NCI-H82 (cell line): ENCODE data around the gene SEH1L.
A peak's percentile ranks its signal among the peaks of the same experiment; 100 is the strongest.
"Not testable (repeated sequence)": the region's sequence is repeated elsewhere in the genome, so short reads cannot be mapped to it uniquely, and the experiment has no call there.

ENCODE experiments used
- DNase-seq: peaks from one replicate; lab custom pipeline; 2025; lab: John Stamatoyannopoulos, UW

The SEH1L gene

DNA sequence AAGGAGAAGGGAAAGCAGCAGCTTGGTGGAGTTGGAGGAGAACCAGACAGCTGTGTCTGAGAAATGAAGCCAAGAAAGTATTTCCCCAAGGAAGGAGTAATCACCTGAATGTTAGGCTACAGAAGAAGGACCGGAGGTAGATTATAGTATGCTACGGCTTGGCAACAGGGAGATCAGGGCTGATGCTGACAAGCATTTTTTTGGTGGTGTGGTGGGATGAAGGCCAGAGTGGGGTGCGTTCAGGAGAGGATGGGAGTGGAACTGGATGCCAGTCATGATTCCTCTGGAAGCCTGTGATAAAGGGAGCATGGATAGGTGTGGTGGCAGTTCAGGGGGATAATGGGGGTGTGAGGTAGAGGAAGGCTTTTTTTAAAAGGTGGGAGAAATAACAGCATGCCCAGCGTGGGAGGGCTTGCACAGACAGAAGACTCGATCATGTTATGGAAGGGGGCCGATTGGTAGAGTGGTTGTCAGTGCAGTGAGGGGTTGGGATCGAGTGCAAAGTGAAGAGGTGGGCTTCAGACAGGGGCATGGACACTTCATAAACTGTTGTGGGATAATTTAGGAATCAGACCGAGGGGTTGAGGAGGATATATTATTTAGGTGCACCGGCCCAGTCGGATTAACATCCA lies 49.0 kb downstream of the SEH1L start:
- no peak for DNase-seq

GRCh38 chr18:12997330-12997729 lies 49.5 kb downstream of the SEH1L start:
- DNase-seq = not testable (repeated sequence)

DNA sequence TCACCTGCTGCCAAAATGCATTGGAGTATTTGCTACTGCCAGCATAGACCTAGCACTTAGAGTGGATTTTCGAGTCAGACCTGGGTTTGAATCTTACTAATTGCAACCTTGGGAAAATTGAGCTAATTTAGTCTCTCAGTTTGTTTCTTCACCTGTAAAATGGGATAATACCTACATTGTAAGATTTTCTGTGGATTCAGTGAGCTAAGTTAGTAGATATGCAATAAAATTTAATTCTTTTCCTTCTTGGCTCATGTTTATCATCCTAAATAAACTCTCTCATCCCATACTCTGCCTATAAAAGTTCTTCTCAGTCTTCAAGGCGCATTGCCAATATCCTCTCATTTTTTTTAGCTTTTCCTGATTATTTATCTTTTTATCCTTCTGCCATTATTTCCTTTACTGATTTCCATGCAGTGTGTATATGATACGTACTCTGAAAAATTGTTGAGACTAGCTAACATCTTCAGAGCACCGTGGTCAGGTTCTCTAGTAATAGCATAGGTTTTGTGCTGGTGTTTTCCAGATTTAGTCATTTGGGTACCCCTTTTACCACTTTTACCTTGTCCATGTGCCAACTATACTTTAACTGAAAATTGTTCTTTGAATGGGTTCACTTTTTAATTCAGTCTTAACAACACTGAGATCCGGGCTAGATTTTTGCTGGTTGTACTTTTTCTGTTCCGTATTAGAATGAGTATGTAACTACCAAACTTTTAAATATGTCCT lies 50.7 kb downstream of the SEH1L start:
- no peak for DNase-seq

- peak; percentile 75 for DNase-seq
Observed at GRCh38 chr18:13003466-13003896, 55.7 kb downstream of the SEH1L start.

DNA sequence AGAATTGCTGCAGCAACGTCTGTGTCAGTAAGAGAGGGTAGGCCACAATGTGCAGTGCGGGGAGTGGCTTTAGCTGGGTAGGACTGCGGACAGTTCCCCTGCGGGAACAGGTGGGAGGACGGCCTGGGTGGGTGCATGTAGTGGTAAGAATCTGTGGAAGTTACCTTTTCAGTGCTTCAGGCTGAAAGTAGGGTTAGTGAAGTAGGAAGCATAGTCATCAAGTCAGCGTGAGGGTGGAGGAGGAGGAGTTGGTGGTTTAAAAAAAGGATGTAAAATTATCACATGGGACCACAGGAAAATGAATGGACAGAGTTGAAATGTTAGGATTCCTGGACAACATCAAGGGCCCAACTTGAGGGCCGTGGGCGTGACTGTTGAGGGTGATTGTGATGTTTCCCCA lies 56.6 kb downstream of the SEH1L start:
- no peak for DNase-seq

DNA sequence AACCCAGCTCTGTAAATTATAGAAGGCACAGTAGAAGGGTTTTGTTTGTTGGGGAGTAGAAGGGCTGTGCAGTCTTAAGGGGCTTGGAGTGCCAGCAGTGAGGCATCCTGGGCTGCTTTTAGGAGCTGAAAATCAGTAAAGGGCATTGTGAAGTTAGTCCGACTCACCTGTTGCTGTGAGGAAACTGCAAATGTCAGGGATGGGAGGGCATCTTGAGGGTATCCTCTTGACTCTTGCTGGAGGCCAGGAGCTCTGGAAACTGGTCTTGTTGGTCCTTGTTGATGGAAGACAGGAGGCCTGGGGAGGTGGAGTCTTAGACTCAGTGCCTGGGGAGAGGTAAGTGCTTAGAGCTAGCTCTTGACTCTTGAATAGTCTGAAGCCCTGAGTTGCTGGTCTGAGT lies 57.5 kb downstream of the SEH1L start:
- DNase-seq = no peak

DNA sequence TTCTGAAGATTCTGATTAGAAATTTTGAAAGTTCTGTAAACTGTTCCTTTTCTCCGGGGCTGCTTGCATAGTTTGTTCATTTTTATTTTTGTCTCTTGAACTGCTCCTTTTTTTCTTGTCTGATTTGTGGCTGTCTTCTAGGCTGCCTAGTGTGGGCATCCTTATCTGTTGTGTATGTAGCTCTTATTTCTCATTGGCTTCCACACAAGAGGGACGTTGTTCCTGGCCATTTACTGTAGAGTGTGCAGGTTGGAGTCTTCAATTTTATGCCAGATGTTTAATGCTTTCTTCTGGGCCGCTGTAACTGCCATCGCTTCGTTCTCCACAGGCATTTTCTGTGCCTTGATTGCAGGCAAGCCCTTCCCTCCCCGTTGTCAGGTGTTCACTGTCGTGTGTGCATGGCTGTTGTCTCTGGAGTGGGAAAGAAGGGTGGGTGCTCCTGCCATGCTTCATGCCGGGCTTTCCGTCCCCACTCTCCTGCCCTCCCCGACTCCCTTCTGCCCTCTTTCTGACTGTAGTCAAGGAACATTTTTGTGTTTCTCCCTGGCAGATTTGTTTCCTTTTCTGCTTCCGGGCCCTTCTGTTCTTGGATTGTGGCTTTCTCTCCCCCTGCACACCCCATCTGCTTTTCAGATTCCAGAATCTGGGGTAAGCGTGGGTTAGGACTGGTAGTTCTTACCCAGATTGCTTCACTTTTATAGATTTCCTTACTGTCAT lies 58.9 kb downstream of the SEH1L start:
- DNase-seq = no peak

DNA sequence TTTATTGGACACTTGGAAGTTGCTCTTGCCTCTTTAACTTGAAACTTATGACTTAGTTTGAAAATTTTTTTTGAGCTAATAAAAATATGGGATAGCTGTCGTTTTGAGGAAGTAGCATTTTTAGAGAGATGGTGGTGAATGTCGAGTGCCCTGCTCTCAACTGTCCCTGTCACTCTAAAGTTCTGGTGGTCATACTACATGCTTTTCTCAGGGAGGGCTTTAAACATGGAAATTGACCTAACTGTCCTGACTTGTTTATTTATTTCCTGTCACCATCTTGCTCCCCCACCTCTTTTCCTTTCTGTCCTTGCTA lies 59.4 kb downstream of the SEH1L start:
- no peak for DNase-seq

DNA sequence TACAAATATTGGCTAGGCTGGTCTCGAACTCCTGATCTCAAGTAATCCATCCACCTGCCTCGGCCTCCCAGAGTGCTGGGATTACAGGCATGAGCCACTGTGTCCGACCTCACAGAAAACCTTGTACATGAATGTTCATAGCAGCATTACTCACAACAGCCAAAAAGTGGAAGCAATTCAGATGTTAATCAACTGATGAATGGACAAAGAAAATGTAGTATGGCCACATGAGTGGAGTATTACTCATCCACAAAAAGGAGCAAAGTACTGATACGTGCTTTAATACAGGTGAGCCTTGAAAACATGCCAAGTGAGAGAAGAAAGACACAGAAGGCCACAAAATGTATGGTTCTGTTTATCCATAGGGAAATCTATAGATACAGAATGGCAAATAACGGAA lies 63.9 kb downstream of the SEH1L start:
- no peak for DNase-seq

GRCh38 chr18:13014232-13014631 lies 66.4 kb downstream of the SEH1L start:
- DNase-seq = no peak

- DNase-seq = no peak
Observed at GRCh38 chr18:13014818-13015217, 67.0 kb downstream of the SEH1L start.

DNA sequence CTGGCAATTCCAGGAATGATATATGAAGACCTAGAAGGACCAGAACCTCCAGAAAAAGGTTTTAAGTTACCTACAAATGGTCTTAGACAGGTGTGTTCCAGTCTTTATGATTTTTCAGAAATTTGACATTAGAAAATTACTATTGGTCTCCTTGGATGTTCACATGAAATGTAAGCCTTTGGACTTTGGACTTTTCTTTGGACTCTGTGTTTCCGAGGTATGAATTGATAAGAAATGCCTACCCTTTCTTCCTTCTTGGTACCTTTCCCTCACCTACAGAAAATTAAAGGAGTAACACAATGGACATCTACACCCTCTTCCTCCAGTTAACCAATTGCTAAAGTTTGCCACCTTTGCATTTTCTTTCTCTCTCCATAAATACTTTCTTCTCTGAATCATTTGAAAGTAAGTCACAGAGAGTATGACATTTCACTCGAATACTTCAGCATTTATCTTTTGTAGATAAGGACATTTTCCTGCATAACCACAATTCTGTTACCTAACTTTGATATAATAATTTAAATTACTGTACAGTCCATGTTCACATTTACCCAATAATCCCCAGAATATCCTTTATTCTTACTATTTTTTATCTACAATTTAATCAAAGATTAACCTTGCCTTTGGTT lies 69.5 kb downstream of the SEH1L start:
- DNase-seq = no peak

DNA sequence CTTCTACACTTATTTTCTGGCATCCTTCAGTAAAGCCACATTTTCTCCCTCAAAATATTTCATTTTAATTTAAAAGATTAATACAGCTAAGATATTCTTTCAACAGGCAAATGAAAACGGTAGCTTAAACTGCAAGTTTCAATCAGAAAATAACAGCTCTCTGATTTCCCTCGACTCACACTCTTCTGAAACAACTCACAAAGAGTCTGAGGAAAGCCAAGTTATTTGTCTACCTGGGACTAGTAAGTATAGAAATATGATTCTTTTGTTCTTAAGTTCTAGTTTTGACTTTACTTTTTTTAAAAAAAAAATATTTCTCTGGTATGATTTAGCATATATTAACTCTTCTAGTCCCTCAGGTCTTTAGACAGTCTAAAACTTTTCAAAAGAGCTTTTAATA lies 70.6 kb downstream of the SEH1L start:
- DNase-seq = no peak

GRCh38 chr18:13019301-13019700 lies 71.5 kb downstream of the SEH1L start:
- no peak for DNase-seq

DNA sequence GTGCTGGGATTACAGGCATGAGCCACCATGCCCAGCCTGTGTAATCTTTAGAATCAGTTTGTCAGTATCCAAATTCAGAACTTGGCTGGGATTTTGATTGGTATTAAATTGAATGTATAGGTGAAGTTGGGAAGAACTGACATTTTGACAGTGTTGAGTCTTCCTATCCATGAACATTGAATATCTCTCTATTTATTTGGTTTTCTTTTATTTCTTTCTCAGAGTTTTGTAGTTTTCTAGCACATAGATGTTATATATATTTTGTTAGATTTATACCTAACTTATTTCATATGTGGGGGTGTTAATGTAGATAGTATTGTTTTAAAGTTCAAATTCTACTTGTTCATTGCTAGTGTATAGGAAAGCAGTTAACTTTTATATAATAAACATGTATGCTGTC lies 74.8 kb downstream of the SEH1L start:
- no peak for DNase-seq

- DNase-seq = no peak
Observed at GRCh38 chr18:13025233-13025632, 77.4 kb downstream of the SEH1L start.

DNA sequence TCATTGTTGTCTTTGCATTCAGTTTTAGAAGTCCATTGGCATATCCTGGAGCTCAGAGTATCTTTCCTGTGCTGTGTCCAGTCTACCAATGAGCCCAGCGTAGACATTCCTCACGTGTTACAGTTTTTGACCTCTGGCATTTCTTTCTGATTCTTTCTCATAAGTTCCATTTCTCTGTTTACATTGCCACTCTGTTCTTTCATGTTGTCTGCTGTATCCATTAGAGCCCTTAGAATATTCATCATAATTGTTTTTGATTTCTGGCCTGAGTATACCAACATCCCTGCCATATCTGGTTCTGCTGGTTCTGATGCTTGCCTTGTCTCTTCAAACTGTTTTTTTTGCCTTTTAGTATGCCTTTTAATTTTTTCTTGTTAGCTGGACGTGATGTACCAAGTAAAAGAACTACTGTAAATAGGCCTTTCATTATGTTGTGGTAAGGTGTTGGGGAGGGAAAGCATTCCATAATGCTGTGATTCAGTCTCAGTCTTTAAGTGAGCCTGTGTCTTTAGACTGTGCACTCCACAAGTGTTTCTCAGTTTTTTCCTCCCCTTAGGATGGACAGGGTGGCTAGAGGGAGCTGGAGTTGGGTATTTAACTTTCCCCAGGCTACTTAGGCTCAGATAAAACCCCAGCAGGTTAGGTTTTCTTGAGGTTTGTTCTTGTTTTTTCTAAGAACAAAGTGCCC lies 78.9 kb downstream of the SEH1L start:
- no peak for DNase-seq

GRCh38 chr18:13028869-13029268 lies 81.1 kb downstream of the SEH1L start:
- DNase-seq = no peak

GRCh38 chr18:13032173-13032572 lies 84.4 kb downstream of the SEH1L start:
- DNase-seq = no peak

- DNase-seq = no peak
Observed at GRCh38 chr18:13035249-13035914, 87.6 kb downstream of the SEH1L start.

DNA sequence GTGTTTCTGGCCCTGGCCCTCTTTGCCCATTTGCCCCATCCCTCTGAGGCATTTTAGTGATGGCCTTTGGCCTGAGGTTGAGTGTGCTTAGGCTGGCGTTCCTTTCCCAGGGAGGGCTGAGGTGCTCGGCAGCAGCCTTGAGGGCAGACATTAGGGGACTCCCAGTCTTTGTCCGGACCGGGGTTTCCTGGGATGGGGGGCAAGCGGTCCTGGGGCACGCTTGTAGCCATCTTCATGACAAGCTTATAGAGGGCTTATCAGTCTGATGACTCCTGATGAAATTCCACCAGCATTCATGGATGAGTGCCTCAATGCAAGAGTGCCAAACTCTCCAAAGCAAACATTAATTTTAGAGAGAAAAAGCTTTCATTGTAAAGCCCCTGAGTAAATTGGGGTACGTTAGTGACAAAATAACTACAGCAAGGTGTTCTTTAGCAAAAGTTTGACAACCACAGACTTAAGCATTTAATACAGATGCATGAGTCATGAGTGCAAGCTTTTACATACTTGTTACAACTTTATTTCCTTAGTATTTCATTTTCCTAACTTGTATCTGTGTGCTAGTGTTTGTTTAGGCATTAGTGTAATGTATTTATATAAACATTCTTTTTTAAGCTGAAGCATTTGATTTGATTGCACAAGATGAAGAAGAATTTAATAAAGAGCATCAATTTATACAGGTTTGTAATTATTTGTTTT lies 89.0 kb downstream of the SEH1L start:
- no peak for DNase-seq
